Measurements from ENCODE around the gene MAN1A1.
"Not testable (repeated sequence)": the region's sequence is repeated elsewhere in the genome, so short reads cannot be mapped to it uniquely, and the experiment has no call there.

Gene MAN1A1

DNA sequence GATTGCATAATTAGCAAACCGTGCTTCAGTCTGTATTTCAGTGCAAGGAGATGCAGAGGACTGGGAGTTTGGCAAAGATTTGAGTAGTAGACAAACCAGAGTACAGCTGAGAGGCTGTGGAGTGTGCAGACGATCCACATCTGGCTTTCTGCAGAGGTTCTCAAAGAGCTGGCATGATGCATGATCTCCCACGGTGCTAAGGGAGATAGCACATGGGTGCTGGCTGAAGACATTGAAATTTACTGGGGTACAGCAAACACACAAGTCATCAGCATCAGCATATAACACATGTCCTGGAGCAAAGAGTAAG is 192.1 kb downstream of the MAN1A1 start:
- no peaks in the 10 kb centered on the region for H3K9me3 ChIP-seq (ENCODE audit: insufficient read depth, low read depth, low read length)
- TF ChIP-seq, protein P1, sequence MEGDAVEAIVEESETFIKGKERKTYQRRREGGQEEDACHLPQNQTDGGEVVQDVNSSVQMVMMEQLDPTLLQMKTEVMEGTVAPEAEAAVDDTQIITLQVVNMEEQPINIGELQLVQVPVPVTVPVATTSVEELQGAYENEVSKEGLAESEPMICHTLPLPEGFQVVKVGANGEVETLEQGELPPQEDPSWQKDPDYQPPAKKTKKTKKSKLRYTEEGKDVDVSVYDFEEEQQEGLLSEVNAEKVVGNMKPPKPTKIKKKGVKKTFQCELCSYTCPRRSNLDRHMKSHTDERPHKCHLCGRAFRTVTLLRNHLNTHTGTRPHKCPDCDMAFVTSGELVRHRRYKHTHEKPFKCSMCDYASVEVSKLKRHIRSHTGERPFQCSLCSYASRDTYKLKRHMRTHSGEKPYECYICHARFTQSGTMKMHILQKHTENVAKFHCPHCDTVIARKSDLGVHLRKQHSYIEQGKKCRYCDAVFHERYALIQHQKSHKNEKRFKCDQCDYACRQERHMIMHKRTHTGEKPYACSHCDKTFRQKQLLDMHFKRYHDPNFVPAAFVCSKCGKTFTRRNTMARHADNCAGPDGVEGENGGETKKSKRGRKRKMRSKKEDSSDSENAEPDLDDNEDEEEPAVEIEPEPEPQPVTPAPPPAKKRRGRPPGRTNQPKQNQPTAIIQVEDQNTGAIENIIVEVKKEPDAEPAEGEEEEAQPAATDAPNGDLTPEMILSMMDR (conservative IDR thresholded peaks at IDR 0.05; ENCODE audit: low read length): no peak
- H3K36me3 ChIP-seq (ENCODE audit: insufficient read depth, low read length): no peaks in the 10 kb centered on the region
- no peak overlapping the region for H3K4me3 ChIP-seq (ENCODE audit: low read length, poor library complexity, severe bottlenecking)
- H3K4me1 ChIP-seq (ENCODE audit: insufficient read depth, low read length, poor library complexity, severe bottlenecking): peaks cover 18% of the 10 kb centered on the region
- no peaks in the 10 kb centered on the region for H3K27me3 ChIP-seq (ENCODE audit: insufficient read depth, low read length, poor library complexity, severe bottlenecking)
- no peaks in the 10 kb centered on the region for H3K9me2 ChIP-seq (replicated peaks; ENCODE audit: low read depth, low read length)
- H3K79me2 ChIP-seq (ENCODE audit: insufficient read depth, low read length): no peaks in the 10 kb centered on the region
- H3K4me2 ChIP-seq (ENCODE audit: low read depth, low read length, poor library complexity, severe bottlenecking): no peak overlapping the region
- no peak overlapping the region for H3K9ac ChIP-seq (ENCODE audit: low read depth, low read length, poor library complexity, severe bottlenecking)
- H3F3A ChIP-seq (ENCODE audit: low read depth): no peaks in the 10 kb centered on the region
- no peaks in the 10 kb centered on the region for H4K20me1 ChIP-seq (ENCODE audit: insufficient read depth, low read length, poor library complexity, severe bottlenecking)
- H2AFZ ChIP-seq (ENCODE audit: low read length): no peak overlapping the region

GRCh38 chr6:119156757-119157505 is 192.6 kb downstream of the MAN1A1 start:
- Histone ChIP-seq H3K9ac (ENCODE audit: low read depth, low read length, poor library complexity, severe bottlenecking) (no peak overlapping the region), H3K36me3 (ENCODE audit: insufficient read depth, low read length) (no peaks in the 10 kb centered on the region), H2AFZ (ENCODE audit: low read length) (no peak overlapping the region), H3K4me3 (ENCODE audit: low read length, poor library complexity, severe bottlenecking) (no peak overlapping the region), H3K4me2 (ENCODE audit: low read depth, low read length, poor library complexity, severe bottlenecking) (no peak overlapping the region), H3K27me3 (ENCODE audit: insufficient read depth, low read length, poor library complexity, severe bottlenecking) (no peaks in the 10 kb centered on the region), H3K9me2 (replicated peaks; ENCODE audit: low read depth, low read length) (no peaks in the 10 kb centered on the region), H4K20me1 (ENCODE audit: insufficient read depth, low read length, poor library complexity, severe bottlenecking) (no peaks in the 10 kb centered on the region), H3K9me3 (ENCODE audit: insufficient read depth, low read depth, low read length) (no peaks in the 10 kb centered on the region), H3F3A (ENCODE audit: low read depth) (no peaks in the 10 kb centered on the region), H3K4me1 (ENCODE audit: insufficient read depth, low read length, poor library complexity, severe bottlenecking) (peaks cover 18% of the 10 kb centered on the region), H3K79me2 (ENCODE audit: insufficient read depth, low read length) (no peaks in the 10 kb centered on the region)
- no peak for TF ChIP-seq EZH2phosphoT487 (IDR thresholded peaks at IDR 0.05; ENCODE audit: borderline replicate concordance)
- TF ChIP-seq, protein P1 (conservative IDR thresholded peaks at IDR 0.05; ENCODE audit: low read length): no peak

GRCh38 chr6:119156082-119156481 is 193.5 kb downstream of the MAN1A1 start:
- not testable (repeated sequence) for H3K27me3 ChIP-seq (ENCODE audit: insufficient read depth, low read length, poor library complexity, severe bottlenecking); H3K9me3 ChIP-seq (ENCODE audit: insufficient read depth, low read depth, low read length)

DNA sequence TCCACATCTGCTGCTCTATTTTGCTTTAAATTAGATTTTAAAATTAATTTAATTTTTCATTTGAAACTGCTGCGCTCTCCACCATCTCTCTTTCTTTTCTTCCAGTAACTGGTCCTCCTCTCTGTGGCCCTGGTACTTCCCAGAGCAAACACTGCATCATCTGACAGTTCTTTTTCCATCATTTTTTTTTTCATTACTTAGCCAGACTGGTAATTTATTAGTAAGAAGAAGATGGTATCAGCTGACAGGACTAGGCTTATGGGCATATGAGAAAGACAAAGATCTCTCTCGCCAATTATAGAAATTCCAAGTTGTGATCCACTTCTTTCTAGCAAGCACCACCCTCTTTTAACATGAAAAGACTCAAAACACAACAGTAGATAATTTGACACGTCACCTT is 197.4 kb downstream of the MAN1A1 start:
- Histone ChIP-seq H3K4me1 (ENCODE audit: insufficient read depth, low read length, poor library complexity, severe bottlenecking) (peaks cover 39% of the 10 kb centered on the region), H3K9me2 (replicated peaks; ENCODE audit: low read depth, low read length) (no peaks in the 10 kb centered on the region), H3K36me3 (ENCODE audit: insufficient read depth, low read length) (no peaks in the 10 kb centered on the region), H3K9me3 (ENCODE audit: insufficient read depth, low read depth, low read length) (no peaks in the 10 kb centered on the region), H3K27me3 (ENCODE audit: insufficient read depth, low read length, poor library complexity, severe bottlenecking) (no peaks in the 10 kb centered on the region), H3K4me3 (ENCODE audit: low read length, poor library complexity, severe bottlenecking) (no peak overlapping the region), H3K79me2 (ENCODE audit: insufficient read depth, low read length) (no peaks in the 10 kb centered on the region), H3K4me2 (ENCODE audit: low read depth, low read length, poor library complexity, severe bottlenecking) (no peak overlapping the region), H4K20me1 (ENCODE audit: insufficient read depth, low read length, poor library complexity, severe bottlenecking) (no peaks in the 10 kb centered on the region), H3F3A (ENCODE audit: low read depth) (peaks cover 4% of the 10 kb centered on the region; the same call in 1 of the 2 replicates), H2AFZ (ENCODE audit: low read length) (no peak overlapping the region), H3K9ac (ENCODE audit: low read depth, low read length, poor library complexity, severe bottlenecking) (no peak overlapping the region)
- TF ChIP-seq EZH2phosphoT487 (IDR thresholded peaks at IDR 0.05; ENCODE audit: borderline replicate concordance): no peak
- TF ChIP-seq, protein P1 (conservative IDR thresholded peaks at IDR 0.05; ENCODE audit: low read length): no peak

More at GRCh38 chr6:119156082-119156481, 193.5 kb downstream of the MAN1A1 start:
- H4K20me1 ChIP-seq (ENCODE audit: insufficient read depth, low read length, poor library complexity, severe bottlenecking); H3F3A ChIP-seq (ENCODE audit: low read depth); H3K9ac ChIP-seq (ENCODE audit: low read depth, low read length, poor library complexity, severe bottlenecking); H2AFZ ChIP-seq (ENCODE audit: low read length); H3K79me2 ChIP-seq (ENCODE audit: insufficient read depth, low read length); H3K4me3 ChIP-seq (ENCODE audit: low read length, poor library complexity, severe bottlenecking); H3K36me3 ChIP-seq (ENCODE audit: insufficient read depth, low read length); H3K9me2 ChIP-seq (replicated peaks; ENCODE audit: low read depth, low read length); H3K4me2 ChIP-seq (ENCODE audit: low read depth, low read length, poor library complexity, severe bottlenecking): not testable (repeated sequence)
- peaks cover 22% of the 10 kb centered on the region for H3K4me1 ChIP-seq (ENCODE audit: insufficient read depth, low read length, poor library complexity, severe bottlenecking)

Data from Loucy (cell line).